K562 (cell line): ENCODE results near the gene DOK7. TPM values are rescaled to one million over a fixed set of nuclear protein-coding genes. Genes with fewer than 3 reads are reported as not detected.

Experiments
- ATAC-seq: fragments of 200-7000 bp; cut with Tn5 transposase; 3 replicates; pipeline ENCODE4 v1.9.1; 2020; ENCODE audit warnings: moderate library complexity
- BruUV-seq: library from RNA; stranded (reverse); fragments of 400-500 nt; replicated peaks from 2 replicates; lab custom pipeline; 2021; lab: Mats Ljungman, UMichigan
- CTCF ChIA-PET: fragments of 300-600 bp; formaldehyde crosslinking; extraction: SDS; loops from one replicate; lab custom pipeline; 2021; ENCODE audit warnings: low intra/inter-chr PET ratio; lab: Yijun Ruan, JAX
- POLR2A ChIA-PET: fragments of 300-600, 350-650 bp; sonication (Branson Sonifier 250); formaldehyde crosslinking; extraction: SDS; loops from one replicate; lab custom pipeline; 2021; ENCODE audit warnings: antibody characterized with exemption, inconsistent platforms; lab: Yijun Ruan, JAX
- DNase-seq, 4 experiments: peaks; one replicate each; pipeline versions ENCODE4 v3.0.0 to v3.0.0-alpha.2; 2011 to 2018; ENCODE audit warnings: low spot score in 3 of 4, mixed read lengths in 3 of 4; ENCODE audit errors: extremely low read depth in 1 of 4
- FAIRE-seq: peaks from 2 replicates; lab custom pipeline; 2011; peaks lifted over from hg19 to GRCh38; lab: Jason Lieb, UNC
- H2AFZ ChIP-seq: 2 replicates; pipeline ENCODE4 v1.6.0; 2011; ENCODE audit warnings: low read depth, low read length, control low read depth, inconsistent platforms
- H3K27ac ChIP-seq: fragments of 200-600 bp; 3 replicates; pipeline ENCODE4 v1.8.0; 2011; ENCODE audit warnings: low read depth, mild to moderate bottlenecking, control low read depth, inconsistent platforms, low read length, moderate library complexity, mixed read lengths; ENCODE audit errors: extremely low read depth
- H3K27me3 ChIP-seq, 2 experiments: fragments of 300-600 bp in 1 of 2; 2 replicates in 1 of 2; 3 replicates in 1 of 2; pipeline versions ENCODE4 v1.6.0 to v1.8.0; 2011; ENCODE audit warnings: inconsistent platforms in 2 of 2, low read length in 2 of 2, mild to moderate bottlenecking in 1 of 2, mixed read lengths in 1 of 2, moderate library complexity in 1 of 2; ENCODE audit not compliant: control insufficient read depth in 2 of 2, insufficient read depth in 2 of 2
- H3K36me3 ChIP-seq: fragments of 300-600 bp; 3 replicates; pipeline ENCODE4 v1.8.0; 2011; ENCODE audit warnings: mild to moderate bottlenecking, low read length, inconsistent platforms; ENCODE audit not compliant: control insufficient read depth, insufficient read depth
- H3K4me1 ChIP-seq, 2 experiments: fragments of 200-600 bp in 1 of 2; replicated peaks in 1 of 2; 2 replicates in 1 of 2; 3 replicates in 1 of 2; pipeline versions ENCODE4 v1.5.1 to v1.8.0; 2011; ENCODE audit warnings: inconsistent platforms in 2 of 2, low read length in 2 of 2, mild to moderate bottlenecking in 1 of 2, mixed read lengths in 1 of 2, moderate library complexity in 1 of 2; ENCODE audit not compliant: control insufficient read depth in 2 of 2, insufficient read depth in 2 of 2
- H3K4me2 ChIP-seq: 2 replicates; pipeline ENCODE4 v1.6.1; 2011; ENCODE audit warnings: low read length, control low read depth, inconsistent platforms, mixed read lengths; ENCODE audit not compliant: insufficient read depth
- H3K4me3 ChIP-seq: fragments of 200-600 bp; sonication (generic), shearing (Covaris generic); 2 replicates; pipeline ENCODE4 v1.5.1; 2016; ENCODE audit warnings: control low read depth, inconsistent platforms
- H3K79me2 ChIP-seq: fragments of 200-600 bp; 3 replicates; pipeline ENCODE4 v1.8.0; 2011; ENCODE audit warnings: low read length, inconsistent platforms; ENCODE audit not compliant: control insufficient read depth, insufficient read depth
- H3K9ac ChIP-seq, 2 experiments: 2 replicates each; pipeline versions ENCODE4 v1.6.0 to v1.6.1; 2011; ENCODE audit warnings: low read depth in 2 of 2, low read length in 2 of 2, control low read depth in 1 of 2, inconsistent platforms in 1 of 2, mild to moderate bottlenecking in 1 of 2, mixed read lengths in 1 of 2; ENCODE audit not compliant: insufficient read depth in 1 of 2
- H3K9me1 ChIP-seq: one replicate; pipeline ENCODE4 v1.6.0; 2011; ENCODE audit warnings: inconsistent platforms, mild to moderate bottlenecking, low read length, moderate library complexity; ENCODE audit not compliant: control insufficient read depth, insufficient read depth
- H3K9me3 ChIP-seq: replicated peaks from 2 replicates; pipeline ENCODE4 v1.5.1; 2011; ENCODE audit warnings: low read depth, low read length, inconsistent platforms; ENCODE audit not compliant: control insufficient read depth, insufficient read depth
- H4K20me1 ChIP-seq: replicated peaks from 2 replicates; pipeline ENCODE4 v1.6.1; 2011; ENCODE audit warnings: low read length, inconsistent platforms, mixed read lengths; ENCODE audit not compliant: control insufficient read depth, insufficient read depth
- ILK ChIP-seq: fragments of 450-650 bp; IDR thresholded peaks from 2 replicates; pipeline ENCODE4 v1.6.1; 2016; ENCODE audit warnings: missing genetic modification characterization, low read depth, mild to moderate bottlenecking, missing compliant biosample characterization, moderate library complexity, borderline replicate concordance
- POLR2A ChIP-seq: fragments of 450-650 bp; conservative IDR thresholded peaks from 2 replicates; pipeline ENCODE4 v1.6.1; 2016
- ZNF764 ChIP-seq: fragments of 250-450 bp; sonication (Bioruptor Pico); IDR thresholded peaks from 2 replicates; pipeline ENCODE4 v1.4.0; 2020; ENCODE audit warnings: low read depth, mild to moderate bottlenecking, moderate library complexity
- WGBS: fragments of 100-300 bp; shearing (Covaris generic); methylation state at CpG from one replicate; pipeline ENCODE4 v1.1.6; 2016; ENCODE audit warnings: low coverage, mixed read lengths; ENCODE audit not compliant: insufficient coverage; ENCODE audit errors: missing lambda C conversion rate; 5-methylcytosine and 5-hydroxymethylcytosine counted together
- in situ Hi-C: fragments of 300-500 bp; cut with MboI; formaldehyde crosslinking; loops from 4 replicates; pipeline ENCODE4 v1.15.0; 2018; ENCODE audit warnings: inconsistent platforms, mixed read lengths
- intact Hi-C: fragments of 100-400 bp; cut with micrococcal nuclease; formaldehyde crosslinking; loops from 2 replicates; pipeline ENCODE4 v1.14.2; 2022
- polyA plus RNA-seq, 8 experiments: library from polyadenylated mRNA; depleted of rRNA in 4 of 8; stranded (reverse) in 5 of 8; unstranded in 3 of 8; fragments of >200 nt; fragmentation: Nextera tagmentation in 2 of 8; fragmentation: Illumina TruSeq in 1 of 8; extraction: Ambion mirVana in 2 of 8; extraction: Trizol in 1 of 8; gene quantifications; 2 replicates each; pipeline versions ENCODE4 v1.2.1 to v1.2.3, GENCODE V29; 2011 to 2014; ENCODE audit warnings: inconsistent platforms in 1 of 8, missing spikeins in 1 of 8
- total RNA-seq, 7 experiments: library from RNA; depleted of rRNA in 6 of 7; stranded (reverse); fragments of >200 nt in 6 of 7; fragmentation: Illumina TruSeq in 2 of 7; extraction: Trizol in 2 of 7; gene quantifications; 2 replicates each; pipeline versions ENCODE4 v1.2.1 to v1.2.3, GENCODE V29; 2011 to 2021; ENCODE audit warnings: low replicate concordance in 1 of 7
- TF ChIP-seq, protein P1 (sequence below): fragments of 250-450 bp; sonication (Bioruptor Pico); IDR thresholded peaks from 2 replicates; pipeline ENCODE4 v1.9.0; 2021; ENCODE audit warnings: mild to moderate bottlenecking, inconsistent platforms

The DOK7 gene
- total and polyA plus RNA-seq, 9 of the 15 experiments (the other 6 are each of a cell fraction or from before 2014, with no cell fraction given) = not detected

- no TSS peak for BruUV-seq
- WGBS = 27% methylated on average over 16 of the region's 29 CpGs
- POLR2A ChIA-PET = interaction anchor here (0.6 kb wide), 1 partner anchor 448 kb away, joined by 3 read pairs; no protein-coding TSS in a partner anchor
- H3K4me2 ChIP-seq = no peak overlapping the region
- no peak overlapping the region for H3K4me3 ChIP-seq
- peaks cover 0 to 26% of the 10 kb centered on the region in 2 experiments; a peak in 2 of 5 replicates for H3K27me3 ChIP-seq
- no peaks in the 10 kb centered on the region for H3K9me1 ChIP-seq
- CTCF ChIA-PET = no interaction called here
- no peak for ATAC-seq
- TF ChIP-seq ILK (tag) (no peak), ZNF764 (CRISPR knock-in tag) (no peak), POLR2A (no peak)
- TF ChIP-seq, protein P1, sequence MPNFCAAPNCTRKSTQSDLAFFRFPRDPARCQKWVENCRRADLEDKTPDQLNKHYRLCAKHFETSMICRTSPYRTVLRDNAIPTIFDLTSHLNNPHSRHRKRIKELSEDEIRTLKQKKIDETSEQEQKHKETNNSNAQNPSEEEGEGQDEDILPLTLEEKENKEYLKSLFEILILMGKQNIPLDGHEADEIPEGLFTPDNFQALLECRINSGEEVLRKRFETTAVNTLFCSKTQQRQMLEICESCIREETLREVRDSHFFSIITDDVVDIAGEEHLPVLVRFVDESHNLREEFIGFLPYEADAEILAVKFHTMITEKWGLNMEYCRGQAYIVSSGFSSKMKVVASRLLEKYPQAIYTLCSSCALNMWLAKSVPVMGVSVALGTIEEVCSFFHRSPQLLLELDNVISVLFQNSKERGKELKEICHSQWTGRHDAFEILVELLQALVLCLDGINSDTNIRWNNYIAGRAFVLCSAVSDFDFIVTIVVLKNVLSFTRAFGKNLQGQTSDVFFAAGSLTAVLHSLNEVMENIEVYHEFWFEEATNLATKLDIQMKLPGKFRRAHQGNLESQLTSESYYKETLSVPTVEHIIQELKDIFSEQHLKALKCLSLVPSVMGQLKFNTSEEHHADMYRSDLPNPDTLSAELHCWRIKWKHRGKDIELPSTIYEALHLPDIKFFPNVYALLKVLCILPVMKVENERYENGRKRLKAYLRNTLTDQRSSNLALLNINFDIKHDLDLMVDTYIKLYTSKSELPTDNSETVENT (CRISPR knock-in tag) = no peak
- no peak overlapping the region for H3K9ac ChIP-seq
- peaks cover 0 to 24% of the 10 kb centered on the region in 2 experiments; a peak in 1 of 5 replicates for H3K4me1 ChIP-seq
- H2AFZ ChIP-seq = no peak overlapping the region
- no peaks in the 10 kb centered on the region for H3K79me2 ChIP-seq
- H3K36me3 ChIP-seq = no peaks in the 10 kb centered on the region
- intact Hi-C loops = no loop called here
- DNase-seq = no peak
- no peaks in the 10 kb centered on the region for H3K9me3 ChIP-seq
- no peak overlapping the region for H3K27ac ChIP-seq
- no peak for FAIRE-seq
- 0 out of 2 replicates have a peak, but pooled peaks cover 8% of the 10 kb centered on the region for H4K20me1 ChIP-seq
- in situ Hi-C loops = no loop called here
Observed at GRCh38 chr4:3422241-3422801, 40.8 kb upstream of the DOK7 start.
